HepG2 (cell line): ENCODE results near the gene STBD1. TPM values are rescaled to one million over a fixed set of nuclear protein-coding genes. Genes with fewer than 3 reads are reported as not detected.

Experiments used
- BORCS8-MEF2B ChIP-seq: sonication (generic); formaldehyde crosslinking; IDR thresholded peaks from 2 replicates; pipeline ENCODE4 v1.8.0; 2022; ENCODE audit warnings: mild to moderate bottlenecking, missing genetic modification reagents
- HNF4A ChIP-seq: sonication (generic); formaldehyde crosslinking; IDR thresholded peaks from 2 replicates; pipeline ENCODE4 v1.4.0; 2020; ENCODE audit warnings: missing genetic modification reagents
- IKZF4 ChIP-seq: sonication (generic); formaldehyde crosslinking; IDR thresholded peaks from 2 replicates; pipeline ENCODE4 v1.5.1; 2020; ENCODE audit warnings: borderline replicate concordance, mild to moderate bottlenecking, low read depth, missing genetic modification reagents; ENCODE audit errors: not compliant biosample characterization
- IRF2 ChIP-seq: IDR thresholded peaks from 2 replicates; pipeline ENCODE4 v1.6.1; 2018; ENCODE audit warnings: missing genetic modification reagents, missing compliant biosample characterization
- MYNN ChIP-seq: sonication (generic); formaldehyde crosslinking; IDR thresholded peaks from 2 replicates; pipeline ENCODE4 v1.4.0; 2020; ENCODE audit warnings: mild to moderate bottlenecking, low read depth, missing genetic modification reagents
- RARA ChIP-seq: IDR thresholded peaks from 2 replicates; pipeline ENCODE4 v1.6.1; 2016; ENCODE audit warnings: missing genetic modification reagents, missing compliant biosample characterization
- SPEN ChIP-seq: sonication (generic); formaldehyde crosslinking; IDR thresholded peaks from 2 replicates; pipeline ENCODE4 v1.5.1; 2020; ENCODE audit warnings: low read depth, mild to moderate bottlenecking, missing genetic modification reagents
- YY1 ChIP-seq: IDR thresholded peaks from 2 replicates; pipeline ENCODE4 v1.6.1; 2011; ENCODE audit warnings: low read length, low read depth, moderate library complexity, mild to moderate bottlenecking; ENCODE audit not compliant: insufficient read depth, insufficient replicate concordance
- ZNF251 ChIP-seq: sonication (generic); formaldehyde crosslinking; IDR thresholded peaks from 2 replicates; pipeline ENCODE4 v1.9.0; 2021; ENCODE audit warnings: mild to moderate bottlenecking, missing genetic modification reagents
- ZNF260 ChIP-seq: sonication (generic); formaldehyde crosslinking; IDR thresholded peaks from 2 replicates; pipeline ENCODE4 v1.4.0; 2020; ENCODE audit warnings: missing genetic modification reagents, low read depth, mild to moderate bottlenecking, borderline replicate concordance
- ZNF776 ChIP-seq: sonication (generic); formaldehyde crosslinking; IDR thresholded peaks from 2 replicates; pipeline ENCODE4 v1.4.0; 2020; ENCODE audit warnings: mild to moderate bottlenecking, missing genetic modification reagents
- ZNF850 ChIP-seq: sonication (generic); formaldehyde crosslinking; conservative IDR thresholded peaks from 2 replicates; pipeline ENCODE4 v1.9.0; 2021; ENCODE audit warnings: mild to moderate bottlenecking, missing genetic modification reagents
- ZSCAN22 ChIP-seq: sonication (generic); formaldehyde crosslinking; IDR thresholded peaks from 2 replicates; pipeline ENCODE4 v1.4.0; 2020; ENCODE audit warnings: mild to moderate bottlenecking, missing genetic modification reagents
- polyA plus RNA-seq, 8 experiments: library from polyadenylated mRNA; depleted of rRNA in 3 of 8; stranded (reverse) in 7 of 8; unstranded in 1 of 8; fragments of >200 nt; fragmentation: Illumina TruSeq in 4 of 8; extraction: Trizol in 4 of 8; gene quantifications; 2 replicates each; pipeline versions ENCODE4 v1.2.1 to v1.2.3, GENCODE V29; 2011 to 2016; ENCODE audit warnings: low read depth in 4 of 8, missing spikeins in 1 of 8, mixed read lengths in 1 of 8; ENCODE audit not compliant: insufficient read depth in 1 of 8
- total RNA-seq, 5 experiments: library from RNA; depleted of rRNA; stranded (reverse); fragments of >200 nt; fragmentation: Illumina TruSeq; extraction: Trizol; gene quantifications; 2 replicates each; pipeline ENCODE4 v1.2.3, GENCODE V29; 2016; ENCODE audit warnings: low read depth in 1 of 5
- TF ChIP-seq, protein P1 (sequence below): sonication (generic); formaldehyde crosslinking; IDR thresholded peaks from 2 replicates; pipeline ENCODE4; 2020; ENCODE audit warnings: missing genetic modification reagents, mild to moderate bottlenecking, borderline replicate concordance
- TF ChIP-seq, protein P2 (sequence below): conservative IDR thresholded peaks from 2 replicates; pipeline ENCODE4 v1.6.1; 2018; ENCODE audit warnings: missing genetic modification reagents
- TF ChIP-seq, protein P3 (sequence below): sonication (generic); formaldehyde crosslinking; IDR thresholded peaks from 2 replicates; pipeline ENCODE4 v1.5.0; 2020; ENCODE audit warnings: mild to moderate bottlenecking, missing genetic modification reagents, moderate library complexity
- TF ChIP-seq, protein P4 (sequence below): IDR thresholded peaks from 2 replicates; pipeline ENCODE4 v1.4.0; 2020; ENCODE audit warnings: mild to moderate bottlenecking, missing genetic modification reagents

Gene STBD1
- total and polyA plus RNA-seq, 2 of the 13 experiments (the other 11 are each of a cell fraction or from before 2014, with no cell fraction given), result 2.8 to 4.3 TPM

DNA sequence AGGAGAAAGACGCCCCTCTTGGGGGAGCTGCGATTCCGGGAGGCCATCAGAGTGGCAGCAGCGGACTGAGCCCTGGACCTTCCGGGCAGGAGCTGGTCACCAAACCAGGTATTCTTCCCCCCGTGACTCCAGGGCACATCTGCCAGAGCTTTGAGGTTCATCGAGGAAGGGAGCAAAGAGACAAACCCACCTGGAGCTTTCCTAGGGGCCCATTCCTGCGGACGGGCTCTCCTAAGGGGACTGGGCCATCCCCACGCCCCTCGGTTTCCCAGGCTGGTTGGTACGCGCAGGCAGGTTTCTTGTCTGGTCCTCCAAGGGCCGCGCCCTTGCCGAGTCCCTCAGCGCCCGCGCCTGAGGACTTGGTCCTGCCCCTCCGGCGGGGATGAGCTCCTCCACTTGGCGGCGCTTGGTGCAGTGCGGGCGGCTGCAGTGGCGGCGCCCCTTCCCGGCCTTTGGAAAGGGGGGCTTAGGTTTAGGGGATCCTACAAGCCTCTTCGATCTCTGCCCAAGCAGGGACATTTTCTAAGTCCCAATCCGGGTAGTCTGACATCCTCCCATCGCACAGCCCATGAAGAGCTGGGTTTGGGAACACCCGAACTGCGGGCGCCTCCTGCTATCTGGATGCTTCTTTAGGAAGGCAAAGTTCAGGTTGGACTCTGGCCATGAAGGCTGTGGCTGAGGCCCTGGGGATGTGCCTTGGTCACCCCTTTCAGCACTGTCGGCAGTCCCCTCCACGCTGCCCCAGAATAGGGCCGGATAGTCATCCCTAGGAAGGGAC lies 538 bp downstream of the STBD1 start (continued):
- TF ChIP-seq, protein P1, sequence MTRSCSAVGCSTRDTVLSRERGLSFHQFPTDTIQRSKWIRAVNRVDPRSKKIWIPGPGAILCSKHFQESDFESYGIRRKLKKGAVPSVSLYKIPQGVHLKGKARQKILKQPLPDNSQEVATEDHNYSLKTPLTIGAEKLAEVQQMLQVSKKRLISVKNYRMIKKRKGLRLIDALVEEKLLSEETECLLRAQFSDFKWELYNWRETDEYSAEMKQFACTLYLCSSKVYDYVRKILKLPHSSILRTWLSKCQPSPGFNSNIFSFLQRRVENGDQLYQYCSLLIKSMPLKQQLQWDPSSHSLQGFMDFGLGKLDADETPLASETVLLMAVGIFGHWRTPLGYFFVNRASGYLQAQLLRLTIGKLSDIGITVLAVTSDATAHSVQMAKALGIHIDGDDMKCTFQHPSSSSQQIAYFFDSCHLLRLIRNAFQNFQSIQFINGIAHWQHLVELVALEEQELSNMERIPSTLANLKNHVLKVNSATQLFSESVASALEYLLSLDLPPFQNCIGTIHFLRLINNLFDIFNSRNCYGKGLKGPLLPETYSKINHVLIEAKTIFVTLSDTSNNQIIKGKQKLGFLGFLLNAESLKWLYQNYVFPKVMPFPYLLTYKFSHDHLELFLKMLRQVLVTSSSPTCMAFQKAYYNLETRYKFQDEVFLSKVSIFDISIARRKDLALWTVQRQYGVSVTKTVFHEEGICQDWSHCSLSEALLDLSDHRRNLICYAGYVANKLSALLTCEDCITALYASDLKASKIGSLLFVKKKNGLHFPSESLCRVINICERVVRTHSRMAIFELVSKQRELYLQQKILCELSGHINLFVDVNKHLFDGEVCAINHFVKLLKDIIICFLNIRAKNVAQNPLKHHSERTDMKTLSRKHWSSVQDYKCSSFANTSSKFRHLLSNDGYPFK (CRISPR knock-in tag), result no peak
- TF ChIP-seq ZNF251 (CRISPR knock-in tag) (no peak), HNF4A (CRISPR knock-in tag) (peak; percentile 25; the same call in 1 of the 2 replicates), SPEN (CRISPR knock-in tag) (peak; percentile 16; the same call in 1 of the 2 replicates), IRF2 (CRISPR knock-in tag) (0 out of 2 replicates have a peak, but pooled peaks have one; percentile 23), BORCS8-MEF2B (no peak), YY1 (peak; percentile 30), RARA (CRISPR knock-in tag) (0 out of 2 replicates have a peak, but pooled peaks have one; percentile 13), MYNN (CRISPR knock-in tag) (no peak), ZNF260 (CRISPR knock-in tag) (no peak), IKZF4 (CRISPR knock-in tag) (peak; percentile 55), ZNF850 (CRISPR knock-in tag) (no peak), ZSCAN22 (CRISPR knock-in tag) (no peak), ZNF776 (CRISPR knock-in tag) (no peak; the same call in 1 of the 2 replicates)
- TF ChIP-seq, protein P2, sequence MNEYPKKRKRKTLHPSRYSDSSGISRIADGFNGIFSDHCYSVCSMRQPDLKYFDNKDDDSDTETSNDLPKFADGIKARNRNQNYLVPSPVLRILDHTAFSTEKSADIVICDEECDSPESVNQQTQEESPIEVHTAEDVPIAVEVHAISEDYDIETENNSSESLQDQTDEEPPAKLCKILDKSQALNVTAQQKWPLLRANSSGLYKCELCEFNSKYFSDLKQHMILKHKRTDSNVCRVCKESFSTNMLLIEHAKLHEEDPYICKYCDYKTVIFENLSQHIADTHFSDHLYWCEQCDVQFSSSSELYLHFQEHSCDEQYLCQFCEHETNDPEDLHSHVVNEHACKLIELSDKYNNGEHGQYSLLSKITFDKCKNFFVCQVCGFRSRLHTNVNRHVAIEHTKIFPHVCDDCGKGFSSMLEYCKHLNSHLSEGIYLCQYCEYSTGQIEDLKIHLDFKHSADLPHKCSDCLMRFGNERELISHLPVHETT (CRISPR knock-in tag), result no peak
- TF ChIP-seq, protein P3, sequence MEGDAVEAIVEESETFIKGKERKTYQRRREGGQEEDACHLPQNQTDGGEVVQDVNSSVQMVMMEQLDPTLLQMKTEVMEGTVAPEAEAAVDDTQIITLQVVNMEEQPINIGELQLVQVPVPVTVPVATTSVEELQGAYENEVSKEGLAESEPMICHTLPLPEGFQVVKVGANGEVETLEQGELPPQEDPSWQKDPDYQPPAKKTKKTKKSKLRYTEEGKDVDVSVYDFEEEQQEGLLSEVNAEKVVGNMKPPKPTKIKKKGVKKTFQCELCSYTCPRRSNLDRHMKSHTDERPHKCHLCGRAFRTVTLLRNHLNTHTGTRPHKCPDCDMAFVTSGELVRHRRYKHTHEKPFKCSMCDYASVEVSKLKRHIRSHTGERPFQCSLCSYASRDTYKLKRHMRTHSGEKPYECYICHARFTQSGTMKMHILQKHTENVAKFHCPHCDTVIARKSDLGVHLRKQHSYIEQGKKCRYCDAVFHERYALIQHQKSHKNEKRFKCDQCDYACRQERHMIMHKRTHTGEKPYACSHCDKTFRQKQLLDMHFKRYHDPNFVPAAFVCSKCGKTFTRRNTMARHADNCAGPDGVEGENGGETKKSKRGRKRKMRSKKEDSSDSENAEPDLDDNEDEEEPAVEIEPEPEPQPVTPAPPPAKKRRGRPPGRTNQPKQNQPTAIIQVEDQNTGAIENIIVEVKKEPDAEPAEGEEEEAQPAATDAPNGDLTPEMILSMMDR (CRISPR knock-in tag), result peak; percentile 73
- TF ChIP-seq, protein P4, sequence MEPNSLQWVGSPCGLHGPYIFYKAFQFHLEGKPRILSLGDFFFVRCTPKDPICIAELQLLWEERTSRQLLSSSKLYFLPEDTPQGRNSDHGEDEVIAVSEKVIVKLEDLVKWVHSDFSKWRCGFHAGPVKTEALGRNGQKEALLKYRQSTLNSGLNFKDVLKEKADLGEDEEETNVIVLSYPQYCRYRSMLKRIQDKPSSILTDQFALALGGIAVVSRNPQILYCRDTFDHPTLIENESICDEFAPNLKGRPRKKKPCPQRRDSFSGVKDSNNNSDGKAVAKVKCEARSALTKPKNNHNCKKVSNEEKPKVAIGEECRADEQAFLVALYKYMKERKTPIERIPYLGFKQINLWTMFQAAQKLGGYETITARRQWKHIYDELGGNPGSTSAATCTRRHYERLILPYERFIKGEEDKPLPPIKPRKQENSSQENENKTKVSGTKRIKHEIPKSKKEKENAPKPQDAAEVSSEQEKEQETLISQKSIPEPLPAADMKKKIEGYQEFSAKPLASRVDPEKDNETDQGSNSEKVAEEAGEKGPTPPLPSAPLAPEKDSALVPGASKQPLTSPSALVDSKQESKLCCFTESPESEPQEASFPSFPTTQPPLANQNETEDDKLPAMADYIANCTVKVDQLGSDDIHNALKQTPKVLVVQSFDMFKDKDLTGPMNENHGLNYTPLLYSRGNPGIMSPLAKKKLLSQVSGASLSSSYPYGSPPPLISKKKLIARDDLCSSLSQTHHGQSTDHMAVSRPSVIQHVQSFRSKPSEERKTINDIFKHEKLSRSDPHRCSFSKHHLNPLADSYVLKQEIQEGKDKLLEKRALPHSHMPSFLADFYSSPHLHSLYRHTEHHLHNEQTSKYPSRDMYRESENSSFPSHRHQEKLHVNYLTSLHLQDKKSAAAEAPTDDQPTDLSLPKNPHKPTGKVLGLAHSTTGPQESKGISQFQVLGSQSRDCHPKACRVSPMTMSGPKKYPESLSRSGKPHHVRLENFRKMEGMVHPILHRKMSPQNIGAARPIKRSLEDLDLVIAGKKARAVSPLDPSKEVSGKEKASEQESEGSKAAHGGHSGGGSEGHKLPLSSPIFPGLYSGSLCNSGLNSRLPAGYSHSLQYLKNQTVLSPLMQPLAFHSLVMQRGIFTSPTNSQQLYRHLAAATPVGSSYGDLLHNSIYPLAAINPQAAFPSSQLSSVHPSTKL (CRISPR knock-in tag), result 0 out of 2 replicates have a peak, but pooled peaks have one; percentile 11
